Upper lobe of right lung (tissue), 1 donor: ENCODE data around the gene HYCC1. TPM values are rescaled to one million over a fixed set of nuclear protein-coding genes. Genes with fewer than 3 reads are reported as not detected.
"Not testable (repeated sequence)": the region's sequence is repeated elsewhere in the genome, so short reads cannot be mapped to it uniquely, and the experiment has no call there.

Experiments used
- ATAC-seq: fragments of 200-7000 bp; cut with Tn5 transposase; one replicate; pipeline ENCODE4 v1.9.1; 2020; ENCODE audit warnings: mild to moderate bottlenecking, moderate library complexity
- DNase-seq: peaks from one replicate; pipeline ENCODE4 v3.0.0-alpha.2; 2020
- H3K27ac ChIP-seq: fragments of 200-600 bp; one replicate; pipeline ENCODE4 v1.8.0; 2022
- H3K27me3 ChIP-seq: fragments of 200-600 bp; one replicate; pipeline ENCODE4 v1.8.0; 2022; ENCODE audit warnings: mild to moderate bottlenecking
- H3K36me3 ChIP-seq: fragments of 200-600 bp; one replicate; pipeline ENCODE4 v1.8.0; 2022
- H3K4me1 ChIP-seq: fragments of 200-600 bp; one replicate; pipeline ENCODE4 v1.8.0; 2022
- H3K4me3 ChIP-seq: fragments of 200-600 bp; one replicate; pipeline ENCODE4 v1.8.0; 2022; ENCODE audit warnings: mild to moderate bottlenecking
- H3K9me3 ChIP-seq: fragments of 200-600 bp; one replicate; pipeline ENCODE4 v1.8.0; 2022
- CTCF ChIP-seq: fragments of 200-600 bp; IDR thresholded peaks from one replicate; pipeline ENCODE4 v1.8.0; 2022; ENCODE audit warnings: antibody characterized with exemption
- intact Hi-C: fragments of 100-400 bp; cut with DNase I; formaldehyde crosslinking; loops from one replicate; pipeline ENCODE4 v1.11.0; 2022
- total RNA-seq: library from RNA; stranded (reverse); fragmentation: NEBNext Ultra II Directional; extraction: Animal tissue kit (Norgen Biotek cat#: 25700); gene quantifications from one replicate; pipeline ENCODE4 v1.2.1, GENCODE V29; 2021
- donor health status: DM: no; HTN: yes; CAD: no; lungs with severe emphysema.

Gene HYCC1
- total RNA-seq, 1 donor from 2014 or later = 47.7 TPM

DNA sequence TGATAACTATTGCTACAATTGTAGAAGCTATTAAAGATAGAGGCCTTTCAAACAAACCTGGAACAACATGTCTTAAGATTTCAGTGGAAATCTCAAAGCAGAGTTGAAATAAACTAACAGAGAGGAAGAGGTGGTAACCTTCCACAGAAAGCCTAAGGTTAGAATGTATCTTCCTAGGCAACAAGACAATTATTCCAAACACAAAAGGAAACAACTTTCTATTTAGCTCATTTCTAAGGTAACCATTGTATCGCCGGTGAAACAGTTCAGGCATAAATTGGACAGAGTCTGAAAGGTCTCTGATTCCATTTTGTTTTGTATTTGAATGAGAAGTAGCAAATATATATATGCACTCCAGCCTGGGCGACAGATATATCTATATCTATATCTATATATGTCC lies 30.7 kb upstream of the HYCC1 start:
- ATAC-seq (no peak), DNase-seq (no peak)
- H3K4me1 ChIP-seq = no peaks in the 10 kb centered on the region
- H3K9me3 ChIP-seq = no peaks in the 10 kb centered on the region
- H3K27ac ChIP-seq = no peak overlapping the region
- intact Hi-C loops = no loop called here
- H3K4me3 ChIP-seq = no peak overlapping the region
- H3K36me3 ChIP-seq = no peaks in the 10 kb centered on the region
- no peaks in the 10 kb centered on the region for H3K27me3 ChIP-seq
- no peak for TF ChIP-seq CTCF

- ATAC-seq (no peak), DNase-seq (no peak)
- Histone ChIP-seq H3K4me3 (no peak overlapping the region), H3K9me3 (no peaks in the 10 kb centered on the region), H3K36me3 (no peaks in the 10 kb centered on the region), H3K4me1 (no peaks in the 10 kb centered on the region), H3K27me3 (no peaks in the 10 kb centered on the region), H3K27ac (no peak overlapping the region)
- TF ChIP-seq CTCF = no peak
- intact Hi-C loops = no loop called here
These were observed 29.5 kb upstream of the HYCC1 start for GRCh38 chr7:23043441-23043840.

DNA sequence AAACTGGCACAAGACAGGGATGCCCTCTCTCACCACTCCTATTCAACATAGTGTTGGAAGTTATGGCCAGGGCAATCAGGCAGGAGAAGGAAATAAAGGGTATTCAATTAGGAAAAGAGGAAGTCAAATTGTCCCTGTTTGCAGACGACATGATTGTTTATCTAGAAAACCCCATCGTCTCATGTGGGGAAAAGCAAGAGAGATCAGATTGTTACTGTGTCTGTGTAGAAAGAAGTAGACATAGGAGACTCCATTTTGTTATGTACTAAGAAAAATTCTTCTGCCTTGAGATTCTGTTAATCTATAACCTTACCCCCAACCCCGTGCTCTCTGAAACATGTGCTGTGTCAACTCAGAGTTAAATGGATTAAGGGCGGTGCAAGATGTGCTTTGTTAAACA lies 25.7 kb upstream of the HYCC1 start:
- DNase-seq, H3K4me1 ChIP-seq, H3K36me3 ChIP-seq, H3K27me3 ChIP-seq, H3K4me3 ChIP-seq, intact Hi-C loops, ATAC-seq, H3K27ac ChIP-seq, H3K9me3 ChIP-seq: not testable (repeated sequence)

DNA sequence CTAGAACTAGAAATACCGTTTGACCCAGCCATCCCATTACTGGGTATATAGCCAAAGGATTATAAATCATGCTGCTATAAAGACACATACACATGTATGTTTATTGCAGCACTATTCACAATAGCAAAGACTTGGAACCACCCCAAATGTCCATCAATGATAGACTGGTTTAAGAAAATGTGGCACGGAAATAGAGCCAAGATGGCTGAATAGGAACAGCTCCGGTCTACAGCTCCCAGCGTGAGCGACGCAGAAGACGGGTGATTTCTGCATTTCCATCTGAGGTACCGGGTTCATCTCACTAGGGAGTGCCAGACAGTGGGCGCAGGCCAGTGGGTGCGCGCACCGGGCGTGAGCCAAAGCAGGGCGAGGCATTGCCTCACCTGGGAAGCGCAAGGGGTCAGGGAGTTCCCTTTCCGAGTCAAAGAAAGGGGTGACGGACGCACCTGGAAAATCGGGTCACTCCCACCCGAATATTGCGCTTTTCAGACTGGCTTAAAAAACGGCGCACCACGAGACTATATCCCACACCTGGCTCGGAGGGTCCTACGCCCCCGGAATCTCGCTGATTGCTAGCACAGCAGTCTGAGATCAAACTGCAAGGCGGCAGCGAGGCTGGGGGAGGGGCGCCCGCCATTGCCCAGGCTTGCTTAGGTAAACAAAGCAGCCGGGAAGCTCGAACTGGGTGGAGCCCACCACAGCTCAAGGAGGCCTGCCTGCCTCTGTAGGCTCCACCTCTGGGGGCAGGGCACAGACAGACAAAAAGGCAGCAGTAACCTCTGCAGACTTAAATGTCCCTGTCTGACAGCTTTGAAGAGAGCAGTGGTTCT lies 21.8 kb upstream of the HYCC1 start:
- H3K27me3 ChIP-seq, intact Hi-C loops, H3K27ac ChIP-seq, DNase-seq, H3K9me3 ChIP-seq, H3K36me3 ChIP-seq, H3K4me3 ChIP-seq, H3K4me1 ChIP-seq, ATAC-seq: not testable (repeated sequence)

DNA sequence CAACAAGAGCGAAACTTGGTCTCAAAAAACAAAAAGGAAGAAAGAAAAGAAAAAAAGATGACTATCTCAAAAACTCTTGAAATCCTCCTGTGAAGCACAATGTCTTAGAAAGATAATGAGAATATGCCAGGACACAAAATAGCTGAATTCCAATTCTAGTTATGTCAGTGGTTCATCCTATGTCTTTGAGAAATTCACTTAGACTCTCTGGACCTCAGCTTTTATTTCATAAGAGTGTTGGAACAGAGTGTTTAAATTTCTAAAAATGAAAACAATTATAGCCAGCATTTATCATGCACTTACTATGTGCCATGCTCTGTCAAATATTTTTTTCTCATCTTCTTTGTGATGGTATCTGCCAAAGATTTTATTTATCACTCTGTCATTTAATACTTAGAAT lies 13.3 kb upstream of the HYCC1 start:
- Histone ChIP-seq H3K4me1 (no peaks in the 10 kb centered on the region), H3K36me3 (no peaks in the 10 kb centered on the region), H3K27ac (no peak overlapping the region), H3K9me3 (no peaks in the 10 kb centered on the region), H3K4me3 (no peak overlapping the region), H3K27me3 (no peaks in the 10 kb centered on the region)
- intact Hi-C loops = no loop called here
- no peak for ATAC-seq
- DNase-seq = no peak
- no peak for TF ChIP-seq CTCF

GRCh38 chr7:23026164-23026563 lies 12.2 kb upstream of the HYCC1 start:
- H3K4me1 ChIP-seq = no peaks in the 10 kb centered on the region
- no peaks in the 10 kb centered on the region for H3K27me3 ChIP-seq
- H3K4me3 ChIP-seq = no peak overlapping the region
- no peak overlapping the region for H3K27ac ChIP-seq
- intact Hi-C loops = no loop called here
- H3K36me3 ChIP-seq = no peaks in the 10 kb centered on the region
- H3K9me3 ChIP-seq = no peaks in the 10 kb centered on the region
- TF ChIP-seq CTCF = no peak
- DNase-seq (no peak), ATAC-seq (no peak)

- H3K27ac ChIP-seq = no peak overlapping the region
- intact Hi-C loops = no loop called here
- H3K27me3 ChIP-seq = no peaks in the 10 kb centered on the region
- no peaks in the 10 kb centered on the region for H3K9me3 ChIP-seq
- H3K36me3 ChIP-seq = no peaks in the 10 kb centered on the region
- DNase-seq (no peak), ATAC-seq (no peak)
- TF ChIP-seq CTCF = no peak
- H3K4me3 ChIP-seq = no peak overlapping the region
- H3K4me1 ChIP-seq = no peaks in the 10 kb centered on the region
These were observed 10.5 kb upstream of the HYCC1 start for GRCh38 chr7:23024454-23024853.
